ENCODE results near the gene PGS1.

Gene PGS1

DNA sequence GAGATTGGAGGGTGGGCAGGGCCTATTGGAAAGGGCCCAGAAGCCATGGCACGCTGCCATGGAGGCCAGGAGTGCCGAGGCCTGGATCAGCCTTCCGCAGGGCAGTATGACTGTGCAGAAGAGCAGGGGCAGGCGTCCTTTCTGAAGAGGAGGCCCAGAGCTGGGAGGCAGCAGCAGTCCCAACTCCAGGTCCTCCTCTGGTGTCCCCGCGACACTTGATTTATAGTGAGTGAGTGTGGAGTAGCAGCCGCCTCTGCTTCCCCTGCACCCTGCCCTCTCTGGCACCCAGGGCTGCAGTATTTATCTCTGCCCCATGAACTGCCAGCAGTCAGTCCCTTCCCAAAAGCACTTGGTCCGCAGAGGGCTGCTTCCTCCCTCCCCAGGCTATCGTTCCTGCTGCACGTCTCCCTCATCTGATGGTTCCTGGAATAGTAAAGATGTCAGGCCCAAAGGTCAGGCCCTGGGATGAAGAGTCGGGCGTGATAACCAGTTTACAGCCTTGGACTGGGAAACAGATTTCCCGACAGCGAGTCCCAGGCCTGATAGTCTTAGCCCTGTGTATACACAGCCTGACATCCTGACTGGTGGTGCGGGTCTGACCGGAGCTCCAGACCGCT lies 32.9 kb downstream of the PGS1 start:
- DNase-seq, result no peak

DNA sequence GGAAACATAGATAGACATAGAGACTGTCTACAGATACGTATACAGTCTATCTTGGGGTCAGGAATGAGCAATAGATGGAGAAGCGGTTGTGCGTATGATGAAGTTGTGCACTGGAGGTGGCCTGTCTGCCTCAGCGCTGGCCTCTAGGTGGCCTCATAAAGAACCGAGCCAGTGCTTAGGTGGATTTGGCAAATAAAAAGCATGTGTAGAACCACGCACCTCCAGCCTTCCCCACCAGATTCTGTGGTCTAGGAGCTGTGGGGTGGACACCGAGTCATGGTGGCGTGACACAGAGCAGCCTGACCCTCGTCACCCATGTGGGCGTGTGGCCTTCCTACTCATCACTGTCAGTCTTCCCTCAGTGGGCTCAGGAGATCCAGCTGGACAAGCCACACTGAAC lies 34.0 kb downstream of the PGS1 start:
- no peak for DNase-seq

- peak; percentile 80 for DNase-seq
Measured at GRCh38 chr17:78414178-78415162, 36.0 kb downstream of the PGS1 start.

DNA sequence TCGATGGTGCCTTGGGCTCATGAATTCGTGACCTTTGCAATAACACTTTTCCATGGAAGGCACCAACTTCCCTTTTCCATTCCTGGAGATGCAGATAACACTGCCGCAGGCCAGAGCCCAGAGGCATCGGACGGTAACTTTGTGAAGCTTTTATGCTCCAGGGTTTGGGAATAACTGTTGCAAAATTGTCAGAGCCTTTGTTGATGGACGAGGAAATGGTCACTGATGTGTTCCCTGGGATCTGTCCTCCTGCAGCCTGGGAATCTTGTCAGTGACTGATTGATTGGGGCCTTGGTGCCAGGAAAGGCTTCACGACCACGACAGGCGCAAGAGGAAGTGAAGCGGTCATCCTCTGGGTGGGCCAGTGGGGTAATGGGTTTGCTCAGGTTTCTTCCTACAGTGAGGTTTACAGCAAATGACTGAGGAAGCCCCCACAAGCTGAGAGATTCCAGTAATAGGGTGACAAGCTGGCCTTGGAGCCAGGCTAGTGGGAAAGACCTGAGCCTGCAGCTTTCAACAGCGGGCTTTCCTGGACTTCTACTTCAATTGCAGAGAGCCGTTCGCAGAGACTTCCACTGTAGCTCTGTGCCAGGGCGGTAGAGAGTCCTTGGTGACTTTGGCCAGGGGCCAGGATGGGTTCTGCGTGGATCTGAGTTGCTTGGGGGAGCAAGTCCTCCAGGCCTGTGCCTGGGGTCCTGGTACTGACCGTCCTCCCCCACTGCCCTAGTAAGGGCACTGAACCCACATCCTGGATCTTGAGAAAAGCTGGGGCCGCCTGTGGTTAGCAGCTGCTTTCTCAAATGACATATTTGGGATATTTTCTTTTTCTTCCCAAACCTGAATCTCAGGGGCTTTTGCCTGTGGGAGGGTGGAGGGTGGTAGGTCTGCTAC lies 37.6 kb downstream of the PGS1 start:
- no peak for DNase-seq

- no peak for DNase-seq
Measured at GRCh38 chr17:78416791-78417530, 38.5 kb downstream of the PGS1 start.

GRCh38 chr17:78417531-78417909 lies 39.1 kb downstream of the PGS1 start:
- no peak for DNase-seq

GRCh38 chr17:78418326-78419026 lies 40.0 kb downstream of the PGS1 start:
- DNase-seq, result no peak

DNA sequence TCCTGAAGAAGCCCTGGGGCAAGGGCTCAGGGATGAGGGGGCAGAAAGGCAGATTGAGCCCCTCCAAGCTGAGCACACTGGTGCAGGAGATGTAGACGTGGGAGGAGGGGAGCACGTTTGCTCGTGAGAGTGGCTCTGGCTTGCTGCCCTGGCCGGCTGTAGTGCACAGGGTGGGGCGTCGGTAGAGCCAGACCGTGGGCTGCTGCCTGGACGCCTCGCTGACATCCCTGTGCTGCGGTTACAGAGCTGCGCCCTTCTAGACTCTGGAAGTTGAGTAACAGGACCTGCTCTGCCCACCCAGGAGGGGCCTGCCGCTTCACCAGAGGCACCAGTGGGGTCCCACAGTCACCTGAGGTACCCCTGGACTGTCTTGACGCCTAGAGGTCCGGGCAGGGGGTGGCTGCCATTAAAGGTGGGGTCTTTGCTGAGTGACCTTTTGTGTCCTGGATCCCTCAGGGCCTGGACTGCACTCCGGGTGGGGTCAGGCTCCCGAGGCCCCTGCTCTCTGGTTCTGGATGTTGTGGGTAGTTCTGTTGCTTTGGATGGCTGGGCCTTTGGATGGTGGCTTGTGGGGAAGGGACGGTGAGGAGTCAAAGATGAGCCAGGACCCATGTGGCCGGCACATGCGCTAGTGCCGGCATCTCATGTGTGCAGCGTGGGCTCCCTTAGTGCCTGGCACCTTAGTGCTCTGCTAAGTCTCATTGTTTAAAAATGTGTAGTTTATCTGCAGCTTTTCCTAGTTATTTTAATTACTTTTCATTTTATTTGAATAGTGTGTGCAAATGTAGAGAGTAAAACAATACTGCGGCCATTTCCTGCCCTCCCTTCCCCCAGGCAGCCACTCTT lies 41.7 kb downstream of the PGS1 start:
- DNase-seq, result no peak

- DNase-seq, result no peak
Measured at GRCh38 chr17:78421084-78421533, 42.7 kb downstream of the PGS1 start.

DNA sequence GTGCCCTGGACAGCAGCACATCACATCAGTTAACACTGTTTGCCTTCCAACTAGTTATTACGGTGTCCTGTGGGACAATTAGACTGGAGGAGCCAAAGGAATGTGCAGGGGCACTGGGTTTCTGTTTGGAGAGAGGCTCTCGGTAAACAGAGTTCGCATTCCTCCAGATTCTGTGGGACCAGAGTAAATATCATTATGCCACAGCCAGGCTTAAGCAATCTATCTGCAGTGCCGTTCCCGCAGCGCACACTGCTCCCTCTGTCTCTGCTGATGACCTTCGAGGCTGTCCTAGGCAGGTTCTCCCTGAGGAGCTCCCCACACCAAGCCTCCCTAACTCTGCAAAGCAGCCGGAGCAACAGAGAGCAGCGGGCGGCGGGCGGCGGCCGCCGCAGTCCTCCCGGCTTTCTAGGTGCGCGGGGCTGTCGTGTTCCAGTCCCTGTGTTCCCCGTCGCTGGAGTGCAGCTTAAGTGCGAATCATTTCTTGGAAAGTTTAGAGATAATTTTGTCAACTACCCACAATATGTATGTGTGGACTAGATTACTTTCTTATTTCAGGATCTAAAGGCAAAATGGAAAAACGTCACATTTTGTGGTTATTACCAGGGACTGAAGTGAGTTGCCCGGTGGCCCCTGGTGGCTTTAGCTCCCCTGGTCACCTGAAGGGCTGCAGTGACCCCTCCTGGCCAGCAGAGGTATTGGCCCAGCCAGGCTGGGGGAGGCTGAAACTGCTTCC lies 43.3 kb downstream of the PGS1 start:
- DNase-seq, result peak; percentile 89

DNA sequence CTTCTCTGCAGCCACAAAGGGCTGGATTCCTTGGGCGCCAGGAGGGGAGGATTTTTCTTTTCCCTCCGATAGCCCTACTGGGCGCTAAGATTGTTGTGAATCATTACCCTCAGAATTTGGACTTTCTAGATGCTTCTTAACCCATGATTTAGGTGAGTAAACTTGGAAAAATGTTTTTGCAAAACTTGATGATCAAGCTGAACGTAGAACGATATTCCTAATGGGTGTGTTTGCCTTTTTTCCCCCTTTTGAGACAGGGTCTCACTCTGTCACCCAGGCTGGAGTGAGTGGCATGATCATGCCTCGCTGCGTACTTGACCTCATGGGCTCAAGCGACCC lies 43.8 kb downstream of the PGS1 start:
- DNase-seq, result no peak

DNA sequence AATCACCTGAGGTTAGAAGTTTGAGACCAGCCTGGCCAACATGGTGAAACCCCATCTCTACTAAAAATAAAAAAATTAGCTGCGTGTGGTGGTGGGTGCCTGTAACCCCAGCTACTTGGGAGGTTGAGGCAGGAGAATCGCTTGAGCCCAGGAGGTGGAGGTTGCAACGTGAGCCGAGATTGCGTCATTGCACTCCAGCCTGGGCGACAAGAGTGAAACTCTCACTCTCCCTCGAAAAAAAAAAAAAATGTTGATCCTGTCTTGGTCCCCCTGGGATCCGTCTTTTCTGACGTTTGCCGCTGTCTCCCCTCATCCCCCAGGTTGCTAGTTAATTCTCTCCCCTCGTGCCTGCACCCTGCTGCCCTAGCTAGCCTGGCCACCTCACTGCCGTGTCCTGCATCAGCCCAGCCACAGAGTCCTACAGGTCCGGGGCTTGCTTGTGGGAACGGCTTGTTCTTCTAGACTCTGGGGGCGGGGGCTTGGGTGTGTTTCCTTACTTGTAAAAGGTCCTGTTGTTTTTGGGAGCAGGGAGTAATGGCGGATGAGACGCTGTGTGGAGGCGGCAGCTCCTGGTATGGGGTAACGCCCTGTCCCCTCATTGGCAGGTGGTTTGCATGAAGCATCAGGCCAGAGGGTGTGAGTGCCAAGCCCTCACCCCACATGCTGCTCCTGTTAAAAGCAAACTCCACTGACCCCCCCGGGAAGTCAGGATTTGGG lies 44.6 kb downstream of the PGS1 start:
- DNase-seq, result no peak

DNA sequence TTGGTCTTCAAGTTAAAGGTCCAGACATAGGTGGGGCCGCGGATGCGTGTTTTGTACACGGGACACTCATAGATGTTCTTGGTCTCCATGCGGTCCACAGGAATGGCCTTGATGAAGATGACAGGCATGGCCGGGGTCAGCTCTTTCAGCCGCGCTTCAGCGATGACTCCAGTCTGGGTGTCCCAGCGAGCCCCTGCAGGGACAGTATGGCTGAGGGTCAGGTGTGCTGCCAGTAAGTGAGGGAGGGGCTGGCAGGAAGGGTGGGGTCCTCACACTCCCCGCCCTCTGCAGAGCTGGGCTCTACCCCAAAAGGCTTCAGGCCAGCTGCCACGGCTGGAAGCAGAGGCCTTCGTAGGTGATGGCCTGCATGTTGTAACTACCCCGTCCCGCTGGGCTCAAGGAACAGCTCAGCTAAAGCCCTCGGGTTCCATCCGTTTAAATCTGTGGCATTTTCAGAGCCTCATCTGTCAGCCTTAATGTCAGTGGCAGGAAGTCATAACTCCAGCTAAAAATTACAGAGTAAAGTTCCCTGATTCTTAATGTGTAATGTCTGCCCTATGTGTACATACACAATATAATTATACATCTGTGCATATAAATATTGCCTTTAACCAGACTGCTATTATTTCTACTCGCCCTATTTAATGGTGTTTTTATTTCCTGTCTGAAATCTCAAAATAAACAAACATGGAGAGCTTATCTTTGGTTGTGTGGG lies 45.7 kb downstream of the PGS1 start:
- DNase-seq, result no peak

DNA sequence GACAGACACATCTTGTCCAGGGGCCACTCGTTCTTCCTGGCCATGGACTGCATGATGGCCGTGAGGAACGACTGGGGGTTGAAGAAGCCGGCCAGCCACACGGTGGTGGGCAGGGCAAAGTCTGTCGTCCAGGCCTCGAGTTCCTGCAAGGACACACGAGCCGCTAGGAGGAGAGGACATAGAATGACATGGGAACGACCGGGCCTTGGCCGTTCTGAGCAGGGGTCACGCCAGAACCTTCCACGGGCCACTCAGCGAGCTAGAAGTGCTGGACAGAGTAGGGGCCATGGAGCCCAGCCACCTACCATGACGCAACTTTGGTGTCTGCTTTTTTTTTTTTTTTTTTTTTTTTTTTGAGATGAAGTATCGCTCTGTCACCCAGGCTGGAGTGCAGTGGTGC lies 47.0 kb downstream of the PGS1 start:
- DNase-seq, result no peak

GRCh38 chr17:78426293-78426879 lies 47.9 kb downstream of the PGS1 start:
- DNase-seq, result no peak

GRCh38 chr17:78427140-78427539 lies 48.7 kb downstream of the PGS1 start:
- DNase-seq, result no peak

- DNase-seq, result no peak
Measured at GRCh38 chr17:78428025-78428575, 49.7 kb downstream of the PGS1 start.
